ENCODE data around the gene PSTPIP2.
"Not testable (repeated sequence)": the region's sequence is repeated elsewhere in the genome, so short reads cannot be mapped to it uniquely, and the experiment has no call there.

Gene PSTPIP2

DNA sequence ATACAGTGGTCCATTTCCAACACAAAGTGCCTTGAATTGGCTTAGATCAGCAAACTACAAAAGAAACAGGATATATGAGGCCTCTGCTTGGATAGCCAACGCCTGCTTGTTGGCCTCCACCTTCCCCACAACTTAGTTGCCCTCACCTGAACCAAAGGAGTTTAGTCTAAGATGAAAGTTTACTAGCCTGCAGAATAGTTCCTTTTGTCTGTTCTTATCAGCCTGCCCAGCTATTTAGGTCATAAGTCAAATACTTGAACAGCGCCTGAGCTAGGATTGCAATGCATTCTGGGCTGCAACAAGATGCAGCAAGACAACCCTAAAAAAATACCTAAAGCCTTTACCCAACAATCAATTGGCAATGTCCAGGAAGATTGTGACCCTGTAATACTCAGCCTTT lies 91.8 kb downstream of the PSTPIP2 start:
- DNase-seq, result no peak

DNA sequence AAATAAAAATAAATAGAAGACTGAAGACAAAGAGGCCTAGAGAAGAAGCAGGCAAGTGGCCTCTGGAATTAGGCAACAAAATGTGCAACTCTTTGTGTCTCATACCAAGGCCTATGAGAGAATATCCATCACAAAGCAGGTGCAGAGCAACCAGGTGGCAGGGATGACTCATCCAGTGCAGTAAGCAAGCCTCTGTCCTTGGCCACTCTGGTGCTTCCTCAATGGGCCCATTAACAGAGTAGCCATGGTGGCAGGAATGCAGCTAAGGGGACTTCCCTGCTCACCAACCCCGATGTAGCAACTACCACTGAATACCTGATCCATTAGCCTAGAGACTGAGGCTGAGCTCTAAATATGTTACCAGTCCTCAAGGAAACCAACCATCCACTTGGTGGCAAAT lies 94.0 kb downstream of the PSTPIP2 start:
- DNase-seq, result peak in 1 of 3 donors; percentile 27

DNA sequence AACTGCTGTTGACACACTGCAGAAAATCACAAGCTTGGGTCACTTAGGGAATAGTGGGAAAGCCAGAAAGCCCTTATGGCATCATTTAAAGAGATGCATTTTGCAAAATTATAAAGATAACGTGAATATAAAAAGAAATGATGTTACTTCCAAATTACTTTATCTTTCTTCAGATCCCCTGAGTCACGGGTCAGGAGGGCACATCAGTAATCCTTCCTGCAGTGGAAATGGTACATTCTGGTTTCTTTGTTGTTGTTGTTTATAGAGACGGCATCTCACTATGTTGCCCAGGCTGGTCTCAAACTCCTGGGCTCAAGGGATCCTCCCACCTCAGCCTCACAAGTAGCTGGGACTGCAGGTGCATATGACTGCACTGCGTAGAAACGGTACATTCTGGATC lies 95.1 kb downstream of the PSTPIP2 start:
- no peak for DNase-seq

DNA sequence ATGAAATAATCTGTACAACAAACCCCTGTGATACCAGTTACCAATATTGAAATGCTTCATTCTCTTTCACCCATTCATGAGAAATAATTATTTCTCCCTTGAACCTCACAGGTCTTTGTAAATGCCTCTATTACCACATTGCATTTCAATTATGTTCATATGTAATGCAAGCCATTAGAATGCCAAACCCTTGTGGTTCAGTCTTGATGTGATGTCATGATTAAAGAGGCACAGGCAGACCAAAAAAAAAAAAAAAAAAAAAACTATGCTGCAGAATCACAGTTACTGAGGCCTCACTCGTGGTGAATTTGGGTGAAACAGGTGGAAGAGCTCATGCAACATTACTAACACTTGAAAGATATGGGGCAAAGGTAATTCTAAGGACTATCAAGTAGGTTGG lies 95.5 kb downstream of the PSTPIP2 start:
- no peak for DNase-seq

DNA sequence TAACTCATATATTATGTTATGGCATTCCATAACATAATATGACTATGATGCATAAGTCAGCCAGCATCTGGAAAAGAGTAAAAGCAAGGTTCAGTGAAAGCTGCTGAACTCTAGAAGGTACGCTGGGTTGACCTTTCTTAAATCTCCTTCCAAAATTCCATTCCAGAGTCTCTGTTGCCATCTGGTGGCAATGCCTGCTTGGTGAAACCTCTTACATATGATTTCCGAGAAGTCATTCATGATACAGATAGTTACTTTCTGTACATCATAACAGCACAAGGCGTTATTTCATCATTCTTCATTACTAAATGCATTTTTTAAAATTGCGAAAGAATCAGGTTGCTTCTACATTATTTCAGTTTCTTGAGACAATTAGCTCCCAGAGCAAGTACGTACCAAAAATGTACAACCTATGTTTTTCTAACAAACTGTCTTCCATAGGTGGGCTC lies 97.9 kb downstream of the PSTPIP2 start:
- peak; percentile 87 to 99 (median 95) for DNase-seq

DNA sequence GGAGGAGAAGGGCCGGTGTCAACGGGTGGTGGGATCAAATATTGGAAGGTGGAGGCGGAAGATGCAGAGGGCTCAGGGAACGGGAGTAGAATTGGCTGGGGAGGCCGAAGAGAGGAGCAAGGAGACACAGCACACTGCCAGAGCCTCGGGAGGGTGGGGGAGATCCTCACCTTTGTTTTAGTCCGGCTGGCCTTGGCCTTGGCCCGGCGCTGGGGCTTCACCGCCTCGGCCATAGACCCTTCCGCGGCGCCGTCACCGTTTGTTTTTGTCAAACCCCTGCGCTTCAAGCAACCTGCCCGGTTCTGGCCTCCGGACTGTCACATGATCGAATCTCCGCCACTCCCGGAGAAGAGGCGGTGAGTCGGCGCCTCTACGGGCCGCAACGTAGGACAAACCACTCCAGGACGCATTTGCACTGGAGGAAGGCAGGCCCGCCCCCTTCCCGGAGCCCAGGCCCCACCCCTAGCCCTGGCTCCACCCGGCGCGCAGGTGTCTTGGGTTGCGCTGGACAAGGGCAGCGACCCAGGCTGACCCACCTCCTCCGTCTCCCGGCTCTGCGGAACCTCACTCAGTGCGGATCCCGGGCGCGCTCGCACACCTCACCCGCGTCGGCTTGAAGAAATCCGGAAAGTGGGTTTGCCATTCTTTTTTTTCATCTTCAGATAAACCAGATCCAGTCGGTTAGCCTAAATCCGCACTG lies 104.9 kb downstream of the PSTPIP2 start, which contains the start of gene EPG5:
Gene EPG5 (minus strand): TSS at position 323 of the 700 bp plus-strand sequence. CDS start 90 bp downstream, at position 233.
- peak; percentile 95 to 96 (median 95) for DNase-seq

DNA sequence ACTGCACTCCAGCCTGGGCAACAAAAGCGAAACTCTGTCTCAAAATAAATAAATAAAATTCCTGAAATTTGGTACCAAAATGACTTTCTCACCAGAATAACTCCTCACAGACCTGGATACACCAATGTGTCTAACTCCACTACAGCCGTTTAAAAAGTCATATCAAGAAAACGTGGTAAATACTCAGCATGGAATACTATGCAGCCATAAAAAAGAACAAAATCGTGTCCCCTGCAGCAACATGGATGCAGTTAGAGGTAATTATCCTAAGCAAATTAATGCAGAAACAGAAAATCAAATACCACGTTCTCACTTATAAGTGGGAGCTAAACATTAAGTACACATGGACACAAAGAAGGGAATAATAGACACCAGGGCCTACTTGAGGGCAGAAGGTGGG lies 107.1 kb downstream of the PSTPIP2 start:
- DNase-seq, result not testable (repeated sequence)

DNA sequence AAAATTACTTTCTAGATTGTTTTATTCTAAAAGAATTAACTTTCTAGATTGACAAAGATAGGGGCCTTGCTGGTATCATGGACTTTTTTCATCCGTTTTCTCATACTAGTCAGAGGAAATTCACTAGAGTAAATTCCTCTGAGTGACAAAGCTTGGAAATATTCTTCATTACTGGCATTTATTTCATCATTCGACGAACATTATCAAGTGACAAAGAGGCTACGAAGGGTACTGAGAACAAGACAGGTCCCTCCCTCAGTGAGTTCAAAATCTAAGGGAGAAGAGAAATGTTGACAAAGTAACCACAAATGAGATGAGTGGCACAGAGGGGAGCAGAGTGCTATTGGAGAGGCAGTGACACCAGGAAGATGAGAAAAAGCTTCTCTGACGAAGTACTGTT lies 109.2 kb downstream of the PSTPIP2 start:
- DNase-seq, result peak; percentile 46 to 81 (median 73)

DNA sequence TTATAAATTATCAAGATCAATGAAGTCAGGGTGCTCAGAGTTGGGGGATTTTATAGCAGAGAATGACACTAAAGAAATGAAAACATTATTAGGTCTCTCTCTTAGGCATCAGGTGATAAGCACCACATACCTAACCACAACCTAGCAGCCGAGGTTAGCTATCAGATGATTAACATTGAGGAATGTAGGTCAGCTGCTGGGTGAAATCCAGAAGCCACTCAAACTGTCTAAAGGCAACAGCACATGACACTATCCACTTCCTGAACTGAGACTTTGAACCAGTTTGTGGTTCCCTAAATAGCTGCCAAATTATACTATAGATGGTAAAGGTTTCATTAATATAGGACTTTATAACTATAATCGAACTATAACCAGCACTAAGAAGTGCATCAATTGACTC lies 109.6 kb downstream of the PSTPIP2 start:
- DNase-seq, result peak; percentile 66 to 77 (median 72)

DNA sequence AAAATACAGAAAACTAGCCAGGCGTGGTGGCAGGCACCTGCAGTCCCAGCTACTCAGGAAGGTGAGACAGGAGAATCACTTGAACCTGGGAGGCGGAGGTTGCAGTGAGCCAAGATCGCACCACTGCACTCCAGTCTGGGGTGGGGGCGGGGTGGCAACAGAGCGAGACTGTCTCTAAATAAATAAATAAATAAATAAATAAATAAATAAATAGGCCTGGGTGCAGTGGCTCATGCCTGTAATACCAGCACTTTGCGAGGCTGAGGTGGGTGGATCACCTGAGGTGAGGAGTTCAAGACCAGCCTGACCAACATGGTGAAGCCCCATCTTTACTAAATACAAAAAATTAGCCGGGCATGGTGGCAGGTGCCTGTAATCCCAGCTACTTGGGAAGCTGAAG lies 112.6 kb downstream of the PSTPIP2 start:
- DNase-seq, result not testable (repeated sequence)

DNA sequence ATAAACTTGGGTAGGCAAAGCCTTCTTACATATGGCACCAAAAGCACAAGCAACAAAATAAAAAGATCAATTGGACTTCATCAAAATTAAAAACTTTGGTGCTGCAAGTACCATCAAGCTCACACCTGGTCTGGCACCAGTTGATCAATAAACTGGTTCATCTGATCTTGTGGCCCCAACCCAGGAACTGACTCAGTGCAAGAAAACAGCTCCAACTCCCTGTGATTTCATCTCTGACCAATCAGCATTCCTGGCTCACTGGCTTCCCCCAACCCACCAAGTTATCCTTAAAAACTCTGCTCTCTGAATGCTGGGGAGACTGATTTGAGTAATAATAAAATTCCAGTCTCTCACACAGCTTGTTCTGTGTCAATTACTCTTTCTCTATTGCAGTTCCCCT lies 113.3 kb downstream of the PSTPIP2 start:
- peak in 1 of 3 donors; percentile 43 for DNase-seq

DNA sequence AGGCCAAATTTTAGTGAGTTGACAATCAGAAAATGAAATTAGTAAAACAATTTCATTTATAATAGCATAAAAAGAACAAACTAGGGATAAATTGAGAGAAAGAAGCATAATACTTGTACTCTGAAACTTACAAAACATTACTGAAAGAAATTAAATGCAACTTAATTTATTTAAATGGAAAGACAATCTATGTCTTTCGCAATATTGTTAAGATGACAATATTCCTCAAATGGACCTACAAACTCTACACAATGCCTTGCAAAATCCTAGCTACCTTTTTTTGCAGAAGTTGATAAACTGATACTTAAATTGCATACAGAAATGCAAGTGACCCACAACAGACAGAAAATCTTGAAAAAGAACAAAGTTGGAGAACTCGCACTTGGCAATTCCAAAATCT lies 114.0 kb downstream of the PSTPIP2 start:
- DNase-seq, result no peak

DNA sequence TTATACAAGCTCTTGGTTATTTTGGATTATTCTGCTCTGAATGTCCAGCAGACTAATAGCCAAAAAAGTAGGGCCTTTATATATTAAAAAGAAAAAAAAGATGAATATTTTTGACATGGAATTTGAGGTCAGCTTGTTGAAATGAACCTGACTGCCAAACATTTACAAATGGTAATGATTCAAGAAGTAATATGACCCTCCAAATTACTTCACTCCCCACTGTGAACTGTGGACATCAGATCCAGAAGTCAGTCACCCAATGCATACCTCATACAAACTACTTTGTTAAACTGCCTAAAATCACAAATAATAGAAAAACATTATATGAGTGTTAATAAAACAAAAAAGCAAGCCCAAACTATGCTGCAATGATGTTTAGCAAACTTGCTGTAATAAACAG lies 115.0 kb downstream of the PSTPIP2 start:
- DNase-seq, result no peak

DNA sequence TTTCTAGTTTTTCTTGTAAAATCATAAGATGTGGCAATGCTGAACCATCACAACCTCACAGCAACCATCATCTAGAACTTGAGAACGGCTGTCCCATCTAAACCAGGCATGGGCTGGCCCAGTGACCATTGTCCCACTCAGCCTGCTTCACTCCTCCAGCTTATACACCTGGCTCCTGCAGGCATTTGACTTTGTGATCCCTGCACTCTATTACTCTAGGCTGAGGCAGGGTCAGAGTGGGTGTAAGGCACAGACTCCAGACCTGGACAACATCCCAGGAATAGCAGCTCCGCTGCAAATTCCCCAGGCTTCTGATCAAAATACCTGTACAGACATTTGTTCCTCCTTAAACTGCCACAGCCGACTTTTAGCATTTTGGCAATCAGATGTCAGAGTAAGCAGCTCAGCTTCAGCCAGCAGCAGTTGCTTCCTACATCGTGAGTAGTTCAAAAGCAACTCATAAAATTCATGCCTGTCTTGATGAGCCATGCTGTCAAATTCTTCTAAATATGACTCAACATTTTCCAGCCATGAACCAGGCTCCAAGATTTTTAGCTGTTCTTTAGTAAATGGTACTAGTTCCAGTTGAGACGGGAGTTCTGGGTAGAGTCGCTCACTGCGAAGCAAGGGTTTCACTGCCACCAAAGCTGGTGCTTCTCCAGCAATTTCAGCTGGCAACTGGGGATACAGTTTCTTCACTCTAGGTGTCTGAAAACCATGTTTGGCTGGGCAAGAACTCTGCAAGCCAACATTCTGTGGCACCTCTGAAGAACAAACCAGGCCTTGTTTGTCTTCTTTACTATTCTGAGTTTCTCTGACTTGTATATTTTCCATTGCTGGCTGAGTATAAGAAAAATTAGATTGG lies 117.8 kb downstream of the PSTPIP2 start:
- peak in 1 of 3 donors; percentile 31 for DNase-seq

DNA sequence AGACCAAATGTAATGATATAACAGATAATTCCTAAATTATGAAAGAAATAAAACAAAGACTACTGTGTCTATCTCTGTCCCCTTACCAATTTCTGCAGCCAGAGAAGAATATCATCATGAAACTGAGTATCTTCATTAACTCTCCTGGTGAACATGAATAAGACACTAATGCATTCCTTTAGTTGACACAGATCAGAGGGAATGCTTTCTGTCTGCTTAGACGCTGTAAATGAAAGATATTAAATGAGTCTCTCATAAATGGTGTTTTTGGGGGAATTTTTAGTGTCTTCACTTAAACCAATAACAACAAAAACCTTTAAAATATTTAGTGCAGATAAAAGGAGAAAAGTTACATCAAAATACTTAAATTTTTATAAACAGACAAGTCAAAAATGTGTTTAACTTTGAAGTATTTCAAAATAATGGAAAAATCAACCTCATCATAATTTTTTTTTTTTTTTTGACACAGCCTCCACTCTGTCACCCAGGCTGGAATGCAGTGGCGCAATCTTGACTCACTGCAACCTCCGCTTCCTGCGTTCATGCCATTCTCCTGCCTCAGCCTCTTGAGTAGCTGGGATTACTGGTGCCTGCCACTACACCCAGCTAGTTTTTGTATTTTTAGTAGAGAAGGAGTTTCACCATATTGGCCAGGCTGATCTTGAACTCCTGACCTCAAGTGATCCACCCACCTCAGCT lies 120.9 kb downstream of the PSTPIP2 start:
- DNase-seq, result peak; percentile 76 to 87 (median 84)

DNA sequence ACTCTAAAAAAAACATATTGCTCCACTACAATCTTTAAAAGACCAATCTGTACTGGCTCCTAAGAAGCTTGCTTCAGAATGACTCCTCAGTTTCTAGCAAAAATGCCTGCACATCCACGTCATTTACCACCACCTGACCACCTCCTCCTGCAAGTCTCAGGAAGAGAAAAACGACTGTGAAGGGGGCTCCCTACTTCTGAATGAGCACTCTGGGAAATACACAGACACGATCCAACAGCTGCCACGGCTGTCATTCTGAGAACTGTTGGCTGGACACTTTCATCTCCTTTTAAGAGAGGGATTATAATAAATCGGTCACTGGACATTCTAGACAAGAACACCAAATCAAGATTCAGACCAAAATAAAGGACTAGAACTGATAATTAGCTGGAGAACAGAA lies 126.4 kb downstream of the PSTPIP2 start:
- no peak for DNase-seq

DNA sequence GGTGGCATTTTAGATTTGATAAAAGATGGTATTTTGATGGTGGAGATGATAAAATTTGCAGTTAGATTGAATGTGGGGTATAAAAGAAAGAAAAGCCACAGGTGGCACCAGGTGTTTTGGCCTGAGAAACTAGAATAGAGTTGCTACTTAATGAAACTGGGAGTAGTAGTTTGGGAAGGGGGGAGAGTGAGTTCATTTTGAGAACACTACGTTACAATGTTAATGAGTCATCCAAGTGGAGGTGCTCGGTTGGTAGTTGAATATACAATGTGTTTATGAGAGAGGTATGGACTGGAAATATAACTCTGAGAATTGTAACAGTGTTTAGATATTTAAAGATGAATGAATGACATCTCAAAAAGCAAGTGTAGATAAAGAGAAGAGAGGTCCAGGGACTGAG lies 131.3 kb downstream of the PSTPIP2 start:
- DNase-seq, result no peak

DNA sequence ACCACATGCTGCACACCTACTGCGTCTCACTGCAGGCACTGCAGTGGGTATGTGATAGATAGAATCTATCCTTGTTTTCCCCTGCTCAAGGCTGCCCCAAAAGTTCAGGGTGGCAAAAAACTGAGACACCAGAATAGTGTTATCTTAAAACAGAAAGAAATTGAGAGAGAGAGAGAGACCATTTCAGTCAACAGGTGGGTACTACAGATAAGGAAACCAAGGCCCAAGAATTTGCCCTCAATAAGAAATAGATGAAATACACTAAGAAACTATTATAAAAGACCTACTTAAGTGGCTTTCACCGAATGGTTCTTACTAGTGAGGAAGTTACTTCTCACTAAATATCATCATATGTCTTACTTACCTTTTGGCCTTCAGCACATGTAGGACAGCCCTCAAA lies 132.8 kb downstream of the PSTPIP2 start:
- DNase-seq, result no peak

DNA sequence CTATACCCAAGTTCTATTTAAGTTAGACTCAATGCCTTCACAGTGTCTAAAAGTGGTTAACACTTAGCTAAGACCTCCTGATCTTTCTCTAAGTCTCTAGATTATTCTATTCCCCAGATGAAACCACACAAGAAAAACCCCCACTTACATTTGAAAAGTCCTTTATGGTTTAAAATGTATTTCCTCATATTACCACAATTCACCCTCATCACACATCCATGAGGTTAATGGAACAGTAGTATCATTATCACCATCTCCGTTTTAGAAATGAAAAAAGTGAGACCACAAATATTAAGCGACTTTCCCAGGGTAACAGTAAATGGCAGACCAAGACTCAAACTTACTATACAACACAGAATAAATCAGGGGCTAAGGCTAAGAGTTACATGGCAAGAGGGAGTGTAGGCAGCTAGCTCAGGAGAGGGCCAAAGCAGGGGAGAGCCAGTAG lies 133.5 kb downstream of the PSTPIP2 start:
- no peak for DNase-seq

DNA sequence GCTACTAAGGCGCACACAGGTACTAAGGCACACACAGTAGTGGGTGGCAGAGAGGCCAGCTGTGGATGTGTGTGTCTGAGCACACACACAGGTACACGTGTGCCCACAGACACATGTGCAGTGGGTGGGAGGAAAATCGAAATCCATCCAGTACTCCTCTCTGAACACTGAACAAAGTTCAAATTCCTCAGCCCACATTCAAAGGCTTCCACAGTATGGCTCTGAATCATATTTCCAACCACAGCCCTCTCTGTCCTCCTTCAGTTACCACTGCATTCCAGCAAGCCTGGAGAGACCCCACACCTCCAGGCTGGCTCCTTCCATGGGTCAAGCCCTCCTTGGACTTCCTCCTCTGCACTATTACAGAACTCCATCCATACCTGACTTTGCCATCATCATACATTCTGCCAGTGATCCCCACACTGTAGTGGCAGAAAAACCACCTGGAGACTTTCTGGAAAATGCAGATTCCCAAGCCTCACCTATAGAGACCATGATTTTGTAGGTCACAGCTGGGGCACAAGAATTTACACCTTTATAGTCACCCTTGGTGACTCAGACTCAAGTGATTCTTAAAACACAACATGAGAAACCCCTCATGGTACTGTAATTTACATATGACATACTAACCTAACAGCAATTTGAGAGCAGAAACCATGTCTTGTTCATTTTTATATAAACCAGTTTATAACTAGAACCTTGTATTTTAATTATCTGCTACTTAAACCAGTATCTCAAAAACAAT lies 136.3 kb downstream of the PSTPIP2 start:
- no peak for DNase-seq

All from suppressor macrophage treated with lipopolysaccharide for 1 hour (primary cell).